ENCODE data around the gene ELAVL3.

DNA sequence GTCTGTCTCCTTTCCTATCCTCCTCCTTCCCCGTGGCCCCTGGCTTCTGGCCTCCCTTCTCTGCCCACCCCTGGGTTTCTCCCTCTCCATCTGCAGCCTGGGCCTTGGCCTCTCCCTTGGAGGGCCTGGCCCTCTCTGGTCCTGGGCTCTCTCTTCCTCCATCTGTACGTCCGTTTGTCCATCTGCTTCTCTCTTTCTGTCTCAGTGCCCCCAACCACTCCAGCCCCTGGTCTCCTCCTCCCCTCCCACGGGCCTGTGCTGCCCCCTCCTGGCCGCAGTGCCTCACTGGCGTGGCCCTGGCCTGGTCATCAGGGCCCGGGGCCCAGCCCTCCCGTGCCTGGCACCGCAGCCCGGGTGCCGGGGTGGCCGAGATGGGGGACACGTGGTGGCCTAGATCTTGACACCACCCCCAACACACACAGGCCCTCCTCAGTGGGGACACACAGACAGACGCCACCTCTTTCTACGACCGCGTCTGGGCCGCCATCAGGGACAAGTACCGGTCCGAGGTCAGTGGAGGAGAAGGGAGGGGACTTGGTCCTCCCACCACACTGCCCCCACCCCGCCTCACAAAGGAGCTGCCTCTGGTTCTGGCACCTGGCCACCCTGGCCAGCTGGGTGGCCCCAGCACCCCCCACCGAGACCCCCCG, 34.1 kb downstream of the ELAVL3 start:
- TF ChIP-seq MAZ (IDR thresholded peaks at IDR 0.05; ENCODE audit: borderline replicate concordance, low read depth, low read length) (no peak), MAFK (IDR thresholded peaks at IDR 0.05; ENCODE audit: partially characterized antibody) (no peak), NR3C1 (IDR thresholded peaks at IDR 0.05) (no peak), ZFP36 (IDR thresholded peaks at IDR 0.05; ENCODE audit: borderline replicate concordance, partially characterized antibody) (no peak), ESRRA (IDR thresholded peaks at IDR 0.05; ENCODE audit: borderline replicate concordance, low read length) (no peak)
- TF ChIP-seq, protein P1, sequence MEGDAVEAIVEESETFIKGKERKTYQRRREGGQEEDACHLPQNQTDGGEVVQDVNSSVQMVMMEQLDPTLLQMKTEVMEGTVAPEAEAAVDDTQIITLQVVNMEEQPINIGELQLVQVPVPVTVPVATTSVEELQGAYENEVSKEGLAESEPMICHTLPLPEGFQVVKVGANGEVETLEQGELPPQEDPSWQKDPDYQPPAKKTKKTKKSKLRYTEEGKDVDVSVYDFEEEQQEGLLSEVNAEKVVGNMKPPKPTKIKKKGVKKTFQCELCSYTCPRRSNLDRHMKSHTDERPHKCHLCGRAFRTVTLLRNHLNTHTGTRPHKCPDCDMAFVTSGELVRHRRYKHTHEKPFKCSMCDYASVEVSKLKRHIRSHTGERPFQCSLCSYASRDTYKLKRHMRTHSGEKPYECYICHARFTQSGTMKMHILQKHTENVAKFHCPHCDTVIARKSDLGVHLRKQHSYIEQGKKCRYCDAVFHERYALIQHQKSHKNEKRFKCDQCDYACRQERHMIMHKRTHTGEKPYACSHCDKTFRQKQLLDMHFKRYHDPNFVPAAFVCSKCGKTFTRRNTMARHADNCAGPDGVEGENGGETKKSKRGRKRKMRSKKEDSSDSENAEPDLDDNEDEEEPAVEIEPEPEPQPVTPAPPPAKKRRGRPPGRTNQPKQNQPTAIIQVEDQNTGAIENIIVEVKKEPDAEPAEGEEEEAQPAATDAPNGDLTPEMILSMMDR (IDR thresholded peaks at IDR 0.05) = peak; percentile 62
- TF ChIP-seq, protein P2, sequence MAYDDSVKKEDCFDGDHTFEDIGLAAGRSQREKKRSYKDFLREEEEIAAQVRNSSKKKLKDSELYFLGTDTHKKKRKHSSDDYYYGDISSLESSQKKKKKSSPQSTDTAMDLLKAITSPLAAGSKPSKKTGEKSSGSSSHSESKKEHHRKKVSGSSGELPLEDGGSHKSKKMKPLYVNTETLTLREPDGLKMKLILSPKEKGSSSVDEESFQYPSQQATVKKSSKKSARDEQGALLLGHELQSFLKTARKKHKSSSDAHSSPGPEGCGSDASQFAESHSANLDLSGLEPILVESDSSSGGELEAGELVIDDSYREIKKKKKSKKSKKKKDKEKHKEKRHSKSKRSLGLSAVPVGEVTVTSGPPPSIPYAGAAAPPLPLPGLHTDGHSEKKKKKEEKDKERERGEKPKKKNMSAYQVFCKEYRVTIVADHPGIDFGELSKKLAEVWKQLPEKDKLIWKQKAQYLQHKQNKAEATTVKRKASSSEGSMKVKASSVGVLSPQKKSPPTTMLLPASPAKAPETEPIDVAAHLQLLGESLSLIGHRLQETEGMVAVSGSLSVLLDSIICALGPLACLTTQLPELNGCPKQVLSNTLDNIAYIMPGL (CRISPR knock-in tag; IDR thresholded peaks at IDR 0.05; ENCODE audit: borderline replicate concordance) = no peak
